Aorta (tissue), 5 donors: ENCODE data around the gene RLN3. TPM values are rescaled to one million over a fixed set of nuclear protein-coding genes. Genes with fewer than 3 reads are reported as not detected.

ENCODE experiments used
- ATAC-seq: fragments of 200-7000 bp; cut with Tn5 transposase; one replicate; pipeline ENCODE4 v1.9.1; 2022; ENCODE audit warnings: moderate library complexity; ENCODE audit not compliant: low FRiP score
- DNase-seq, 2 donors: peaks; one replicate each; pipeline ENCODE4 v3.0.0-alpha.2; 2020
- H3K27ac ChIP-seq, 2 donors: one replicate each; pipeline ENCODE4 v1.5.1; 2013; ENCODE audit warnings: low read length in 2 of 2, mild to moderate bottlenecking in 2 of 2, moderate library complexity in 2 of 2, control low read depth in 1 of 2, inconsistent platforms in 1 of 2, low read depth in 1 of 2
- H3K27me3 ChIP-seq, 2 donors: one replicate each; pipeline ENCODE4 v1.6.1; 2013; ENCODE audit warnings: control low read depth in 1 of 2, low read length in 1 of 2, mild to moderate bottlenecking in 1 of 2, moderate library complexity in 1 of 2; ENCODE audit not compliant: insufficient read depth in 2 of 2, control insufficient read depth in 1 of 2
- H3K36me3 ChIP-seq, 2 donors: one replicate each; pipeline ENCODE4 v1.6.1; 2013; ENCODE audit warnings: control low read depth in 1 of 2, low read length in 1 of 2, mild to moderate bottlenecking in 1 of 2; ENCODE audit not compliant: insufficient read depth in 2 of 2, control insufficient read depth in 1 of 2
- H3K4me1 ChIP-seq, 2 donors: one replicate each; pipeline ENCODE4 v1.6.1; 2013; ENCODE audit warnings: low read length in 2 of 2, control low read depth in 1 of 2, mild to moderate bottlenecking in 1 of 2, moderate library complexity in 1 of 2; ENCODE audit not compliant: insufficient read depth in 2 of 2, control insufficient read depth in 1 of 2
- H3K4me3 ChIP-seq, 2 donors: one replicate each; pipeline ENCODE4 v1.5.1; 2013; ENCODE audit warnings: low read length in 2 of 2, control low read depth in 1 of 2, mild to moderate bottlenecking in 1 of 2
- H3K9me3 ChIP-seq: one replicate; pipeline ENCODE4 v1.6.1; 2013; ENCODE audit warnings: mild to moderate bottlenecking, low read length; ENCODE audit not compliant: control insufficient read depth
- WGBS, 2 donors: extraction: QIAGEN DNeasy Blood & Tissue Kit; methylation state at CpG; one replicate each; pipeline ENCODE4 v1.1.7; 2013; 5-methylcytosine and 5-hydroxymethylcytosine counted together
- intact Hi-C, 2 donors: fragments of 100-400 bp; cut with DNase I; formaldehyde crosslinking; loops; one replicate each; pipeline versions ENCODE4 v1.14.2 to v1.15.0; 2022
- polyA plus RNA-seq, 2 donors: library from polyadenylated mRNA; stranded (reverse); fragments of 200-250 nt; gene quantifications; one replicate each; pipeline ENCODE4 v1.2.3, GENCODE V29; 2013
- total RNA-seq, 2 donors: library from RNA; stranded (reverse); fragmentation: NEBNext Ultra II Directional; extraction: Animal tissue kit (Norgen Biotek cat#: 25700); gene quantifications; one replicate each; pipeline ENCODE4 v1.2.1, GENCODE V29; 2021
- donor health status: healthy with polysubstance abuse.
- donor health status: Bipolar disorder and iron deficiency.
- donor health status: DM: no; HTN: no; CAD: no.
- donor health status: DM: no; HTN: no; CAD: no.
- donor health status: DM: yes; HTN: yes; CAD: no.

RLN3 gene
- total and polyA plus RNA-seq, 4 donors = not detected

DNA sequence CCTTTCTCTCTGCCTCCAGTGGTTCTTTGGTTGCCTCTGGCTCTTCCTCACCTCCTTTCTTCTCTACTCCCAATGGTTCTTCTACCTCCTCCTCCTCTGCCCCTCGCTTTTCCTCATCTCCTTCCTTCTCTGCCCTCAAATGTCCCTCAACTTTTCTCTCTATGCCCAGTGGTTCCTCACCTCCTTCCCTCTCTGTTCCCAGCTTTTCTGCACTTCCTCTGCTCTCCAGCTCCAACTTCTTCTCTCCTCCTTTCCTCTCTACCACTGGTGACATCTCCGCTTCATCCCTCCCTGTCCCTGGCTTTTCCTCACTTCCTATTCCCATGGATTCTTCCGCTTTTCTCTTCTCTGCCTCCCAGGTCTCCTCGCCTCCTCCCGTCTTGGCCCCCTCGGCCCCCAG is 26.2 kb downstream of the RLN3 start:
- ATAC-seq (no peak), DNase-seq (no peak)
- intact Hi-C loops = no loop called here
- H3K27me3 ChIP-seq = no peaks in the 10 kb centered on the region
- H3K9me3 ChIP-seq = no peaks in the 10 kb centered on the region
- H3K4me1 ChIP-seq = no peaks in the 10 kb centered on the region
- WGBS, 2 donors = 82 to 94% methylated on average over 6 of the region's 6 CpGs
- no peak overlapping the region for H3K27ac ChIP-seq
- H3K4me3 ChIP-seq = no peak overlapping the region
- no peaks in the 10 kb centered on the region for H3K36me3 ChIP-seq

- no peak for ATAC-seq
- intact Hi-C loops = loop anchor here in 1 of 2 donors (5.0 kb wide), 1 partner anchor 172 kb away; no protein-coding TSS in a partner anchor
Observed at GRCh38 chr19:14054721-14055120, 26.8 kb downstream of the RLN3 start.

DNA sequence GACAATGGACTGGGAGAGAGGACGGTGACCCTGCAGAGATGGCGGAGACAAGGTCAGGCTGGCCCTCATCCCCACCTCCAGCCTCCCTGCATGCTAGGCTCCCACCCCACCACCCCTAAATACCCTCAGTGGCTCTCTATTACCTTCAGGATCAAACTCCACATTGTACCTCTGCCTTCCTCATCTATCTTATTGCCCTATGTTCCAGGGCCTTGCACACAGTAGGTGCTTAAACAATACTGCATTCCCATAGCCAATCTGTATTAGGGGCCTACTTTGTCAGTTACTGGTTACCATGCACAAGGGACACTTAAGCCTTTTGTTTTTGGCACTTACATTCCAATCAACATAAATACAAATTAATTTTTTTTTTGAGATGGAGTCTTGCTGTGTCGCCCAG is 27.4 kb downstream of the RLN3 start:
- WGBS, 2 donors = 93% methylated on average over 3 of the region's 3 CpGs
- no peak for DNase-seq
- Histone ChIP-seq H3K4me1 (no peaks in the 10 kb centered on the region), H3K27ac (no peak overlapping the region), H3K36me3 (no peaks in the 10 kb centered on the region), H3K9me3 (no peaks in the 10 kb centered on the region), H3K27me3 (no peaks in the 10 kb centered on the region), H3K4me3 (no peak overlapping the region)
- intact Hi-C loops = loop anchor here in 1 of 2 donors (5.0 kb wide), 1 partner anchor 173 kb away; no protein-coding TSS in a partner anchor
- ATAC-seq = no peak

More at GRCh38 chr19:14054721-14055120, 26.8 kb downstream of the RLN3 start:
- no peaks in the 10 kb centered on the region for H3K4me1 ChIP-seq
- WGBS, 2 donors = 77 to 80% methylated on average over 11 of the region's 11 CpGs
- no peaks in the 10 kb centered on the region for H3K9me3 ChIP-seq
- no peaks in the 10 kb centered on the region for H3K36me3 ChIP-seq
- H3K27ac ChIP-seq = no peak overlapping the region
- no peak for DNase-seq
- H3K4me3 ChIP-seq = no peak overlapping the region
- no peaks in the 10 kb centered on the region for H3K27me3 ChIP-seq

DNA sequence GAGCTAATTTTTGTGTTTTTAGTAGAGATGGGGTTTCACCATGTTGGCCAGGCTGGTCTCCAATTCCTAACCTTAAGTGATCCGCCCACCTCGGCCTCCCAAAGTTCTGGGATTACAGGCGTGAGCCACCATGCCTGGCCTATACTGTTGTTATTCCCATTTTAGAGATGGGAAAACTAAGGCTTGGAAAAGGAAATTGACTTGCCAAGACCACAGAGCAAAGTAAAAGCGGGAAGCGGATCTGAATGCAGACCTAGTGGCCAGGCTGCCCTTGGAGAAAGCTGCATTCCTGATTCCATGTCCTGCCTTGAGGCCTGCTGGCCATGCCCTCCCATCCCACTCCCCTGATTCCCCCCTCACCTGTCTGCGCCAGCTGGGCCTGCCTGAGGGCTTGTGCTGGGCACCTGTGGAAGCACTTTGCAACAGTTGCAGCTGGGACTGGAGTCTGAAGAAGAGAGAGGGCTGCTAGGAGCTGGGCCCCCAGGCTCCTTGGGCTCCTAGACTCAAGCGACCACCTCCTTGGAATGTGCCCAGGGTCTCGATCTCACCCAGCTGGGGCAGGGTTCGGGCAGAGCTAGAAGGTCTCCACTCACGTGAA is 28.2 kb downstream of the RLN3 start:
- no peaks in the 10 kb centered on the region for H3K4me1 ChIP-seq
- intact Hi-C loops = loop anchor here in 1 of 2 donors (5.0 kb wide), 1 partner anchor 174 kb away; no protein-coding TSS in a partner anchor
- peak; percentile 13 for ATAC-seq
- no peak for DNase-seq
- no peak overlapping the region for H3K4me3 ChIP-seq
- no peaks in the 10 kb centered on the region for H3K27me3 ChIP-seq
- no peaks in the 10 kb centered on the region for H3K9me3 ChIP-seq
- H3K36me3 ChIP-seq = no peaks in the 10 kb centered on the region
- H3K27ac ChIP-seq = no peak overlapping the region
- WGBS, 2 donors = 93 to 94% methylated on average over 10 of the region's 10 CpGs

DNA sequence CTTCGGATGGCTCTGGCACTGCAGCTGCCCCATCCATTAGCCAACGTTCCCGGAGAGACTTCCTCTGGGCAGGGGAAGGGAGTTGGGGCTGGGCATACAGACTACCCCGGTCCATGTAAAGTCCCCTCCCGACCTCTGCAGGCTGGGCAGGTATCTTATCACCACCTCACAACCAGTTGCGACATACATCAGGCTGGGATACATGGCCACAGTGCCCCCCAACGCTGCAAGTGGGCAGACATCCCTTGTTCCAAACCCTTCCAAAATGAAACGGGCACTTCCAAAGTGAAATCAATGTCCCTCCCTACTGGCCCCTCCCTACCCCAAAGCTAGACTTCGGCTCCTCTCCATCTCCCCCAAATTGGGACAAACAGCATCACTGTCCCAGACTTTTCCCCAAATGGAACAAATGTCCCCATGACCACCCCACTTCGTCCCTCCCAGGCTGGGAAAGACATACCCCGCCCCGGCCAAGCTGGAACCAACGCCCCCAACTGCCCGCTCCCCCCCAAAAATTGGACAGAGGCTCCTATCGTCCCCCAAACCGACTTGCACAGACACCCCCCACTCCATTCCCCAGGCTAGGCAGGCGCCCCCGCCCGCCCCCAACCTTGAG is 28.9 kb downstream of the RLN3 start:
- Histone ChIP-seq H3K27ac (no peak overlapping the region), H3K36me3 (no peaks in the 10 kb centered on the region), H3K27me3 (no peaks in the 10 kb centered on the region), H3K4me1 (no peaks in the 10 kb centered on the region), H3K4me3 (no peak overlapping the region), H3K9me3 (no peaks in the 10 kb centered on the region)
- WGBS, 2 donors = 28 to 29% methylated on average over 19 of the region's 19 CpGs
- ATAC-seq (no peak), DNase-seq (no peak)
- intact Hi-C loops = loop anchor here in 1 of 2 donors (5.0 kb wide), 1 partner anchor 175 kb away; no protein-coding TSS in a partner anchor

GRCh38 chr19:14058182-14059092 is 30.5 kb downstream of the RLN3 start:
- Histone ChIP-seq H3K27ac (no peak overlapping the region), H3K36me3 (no peaks in the 10 kb centered on the region), H3K27me3 (no peaks in the 10 kb centered on the region), H3K9me3 (no peaks in the 10 kb centered on the region), H3K4me1 (no peaks in the 10 kb centered on the region), H3K4me3 (no peak overlapping the region)
- 27 to 29% methylated on average over 17 of the region's 17 CpGs for WGBS, 2 donors
- DNase-seq (no peak), ATAC-seq (no peak)
- intact Hi-C loops = loop anchor here in 1 of 2 donors (5.0 kb wide), 1 partner anchor 176 kb away; no protein-coding TSS in a partner anchor

- no peak for DNase-seq
- Histone ChIP-seq H3K27me3 (no peaks in the 10 kb centered on the region), H3K36me3 (no peaks in the 10 kb centered on the region), H3K9me3 (no peaks in the 10 kb centered on the region), H3K4me1 (no peaks in the 10 kb centered on the region), H3K27ac (no peak overlapping the region), H3K4me3 (no peak overlapping the region)
- no peak for ATAC-seq
- WGBS, 2 donors = 17 to 20% methylated on average over 15 of the region's 15 CpGs
- intact Hi-C loops = loop anchor here in 1 of 2 donors (5.0 kb wide), 1 partner anchor 177 kb away; no protein-coding TSS in a partner anchor
Observed at GRCh38 chr19:14059093-14059480, 31.1 kb downstream of the RLN3 start.

DNA sequence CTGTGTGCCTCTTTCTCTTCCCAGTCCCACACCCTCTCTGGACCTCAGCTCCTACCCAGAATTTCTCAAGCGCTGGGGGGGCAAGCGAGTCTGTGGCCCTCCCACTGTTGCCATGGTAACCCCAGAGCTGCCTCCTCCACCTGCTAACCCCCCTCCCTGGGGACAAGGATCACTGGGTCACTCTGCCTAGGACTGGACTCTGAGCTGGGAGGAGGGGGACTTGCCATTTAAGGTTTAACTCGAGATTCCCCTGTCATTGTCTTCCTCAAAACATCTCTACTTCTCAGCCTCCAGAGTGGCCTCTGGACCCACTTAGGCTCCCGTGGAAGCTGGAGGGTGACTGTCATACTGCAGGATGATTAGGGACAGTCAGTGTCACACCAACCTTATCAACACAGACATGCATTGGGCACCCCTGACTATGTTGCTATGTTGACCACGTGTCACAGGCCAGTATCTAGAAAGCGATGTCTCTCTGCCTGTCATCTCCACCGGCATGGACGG is 31.8 kb downstream of the RLN3 start:
- Histone ChIP-seq H3K4me1 (no peaks in the 10 kb centered on the region), H3K27me3 (no peaks in the 10 kb centered on the region), H3K27ac (no peak overlapping the region), H3K9me3 (no peaks in the 10 kb centered on the region), H3K4me3 (no peak overlapping the region), H3K36me3 (no peaks in the 10 kb centered on the region)
- intact Hi-C loops = loop anchor here in 1 of 2 donors (5.0 kb wide), 1 partner anchor 177 kb away; no protein-coding TSS in a partner anchor
- 52 to 54% methylated on average over 8 of the region's 8 CpGs for WGBS, 2 donors
- ATAC-seq = no peak
- DNase-seq = no peak
